SKM-1 treated with dmso at 0.1 percent for 144 hours (cell line): ENCODE data around the gene C1orf141.
A peak's percentile ranks its signal among the peaks of the same experiment; 100 is the strongest.
"Not testable (repeated sequence)": the region's sequence is repeated elsewhere in the genome, so short reads cannot be mapped to it uniquely, and the experiment has no call there.

ENCODE experiments used
- DNase-seq: peaks from one replicate; lab custom pipeline; 2025; ENCODE audit not compliant: unreplicated experiment; lab: John Stamatoyannopoulos, UW

C1orf141 gene

GRCh38 chr1:67089685-67090208 lies 45.0 kb downstream of the C1orf141 start:
- no peak for DNase-seq

GRCh38 chr1:67088440-67088839 lies 46.3 kb downstream of the C1orf141 start:
- DNase-seq = no peak

- DNase-seq = no peak
Observed at GRCh38 chr1:67085326-67085725, 49.4 kb downstream of the C1orf141 start.

DNA sequence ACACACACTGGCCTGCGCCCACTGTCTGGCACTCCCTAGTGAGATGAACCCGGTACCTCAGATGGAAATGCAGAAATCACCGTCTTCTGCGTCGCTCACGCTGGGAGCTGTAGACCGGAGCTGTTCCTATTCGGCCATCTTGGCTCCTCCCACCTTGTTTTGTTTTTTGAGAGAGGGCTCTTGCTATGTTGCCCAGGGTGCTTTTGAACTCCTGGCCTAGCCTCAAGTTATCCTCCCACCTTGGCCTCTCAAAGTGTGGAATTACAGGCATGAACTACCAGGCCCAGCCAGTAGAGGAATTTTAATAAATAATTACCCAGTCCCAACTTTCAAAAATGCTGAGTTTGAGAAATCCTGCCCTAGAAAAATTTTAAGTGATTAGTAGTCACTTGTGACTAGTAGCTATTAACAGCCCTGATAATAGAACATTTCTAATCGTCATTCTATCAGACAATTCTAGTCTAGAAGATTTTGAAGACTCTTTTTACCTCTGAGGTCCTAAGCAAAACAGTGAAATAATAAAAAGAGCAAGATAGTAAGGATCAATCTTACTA lies 49.9 kb downstream of the C1orf141 start:
- DNase-seq = no peak

GRCh38 chr1:67078291-67078690 lies 56.5 kb downstream of the C1orf141 start:
- no peak for DNase-seq

GRCh38 chr1:67077593-67077992 lies 57.2 kb downstream of the C1orf141 start:
- DNase-seq = no peak

- DNase-seq = no peak
Observed at GRCh38 chr1:67072749-67073148, 62.0 kb downstream of the C1orf141 start.

DNA sequence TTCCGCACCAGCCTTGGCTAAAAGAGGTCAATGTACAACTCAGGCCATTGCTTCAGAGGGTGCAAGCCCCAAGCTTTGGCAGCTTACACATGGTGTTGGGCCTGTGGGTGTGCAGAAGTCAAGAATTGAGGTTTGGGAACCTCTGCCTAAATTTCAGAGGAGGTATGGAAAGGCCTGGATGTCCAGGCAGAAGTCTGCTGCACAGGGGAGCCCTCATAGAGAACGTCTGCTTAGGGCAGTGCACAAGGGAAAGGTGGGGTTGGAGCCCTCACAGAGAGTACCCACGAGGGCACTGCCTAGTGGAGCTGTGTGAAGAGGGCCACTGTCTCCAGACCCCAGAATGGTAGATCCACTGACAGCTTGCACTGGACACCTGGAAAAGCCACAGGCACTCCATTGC lies 67.1 kb downstream of the C1orf141 start:
- DNase-seq = not testable (repeated sequence)

- DNase-seq = no peak
Observed at GRCh38 chr1:67062412-67062811, 72.4 kb downstream of the C1orf141 start.

DNA sequence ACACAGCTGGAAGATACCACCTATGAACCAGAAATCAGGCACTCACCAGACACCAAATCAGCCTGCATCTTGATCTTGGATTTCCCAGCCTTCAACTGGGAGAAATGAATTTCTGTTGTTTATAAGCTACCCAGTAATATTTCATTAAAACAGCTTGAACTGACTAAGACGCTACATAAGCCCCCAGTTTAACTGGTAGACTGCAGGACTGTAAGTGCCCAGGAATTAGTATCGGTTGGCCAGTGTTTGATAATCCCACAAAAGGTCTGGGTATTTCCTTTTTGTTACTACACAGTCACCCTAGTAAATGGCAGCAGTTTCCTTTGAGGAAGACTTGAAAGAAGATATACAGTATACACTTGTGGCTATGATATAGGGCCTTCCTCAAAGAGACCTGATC lies 73.5 kb downstream of the C1orf141 start:
- DNase-seq = no peak

DNA sequence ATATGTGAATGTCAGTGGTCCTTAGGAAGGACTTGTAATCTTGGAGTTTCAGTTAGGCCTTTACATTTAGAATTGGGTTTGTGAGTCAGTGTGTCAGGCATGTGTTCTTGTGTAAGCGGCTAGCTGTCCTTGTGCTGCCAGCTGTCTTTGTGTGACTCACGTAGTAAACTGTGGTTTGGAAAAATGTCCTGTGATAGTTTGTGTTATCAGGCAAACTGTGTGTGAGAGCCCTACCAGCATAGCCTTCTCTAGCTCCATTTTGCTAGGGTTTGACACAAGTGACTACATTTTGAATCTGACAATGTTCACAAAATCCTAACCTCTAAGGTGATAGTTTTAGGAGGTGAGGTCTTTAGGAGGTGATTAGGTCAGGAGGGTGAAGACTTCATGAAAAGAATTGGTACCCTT lies 74.0 kb downstream of the C1orf141 start:
- DNase-seq = no peak

- no peak for DNase-seq
Observed at GRCh38 chr1:67059346-67059745, 75.4 kb downstream of the C1orf141 start.

DNA sequence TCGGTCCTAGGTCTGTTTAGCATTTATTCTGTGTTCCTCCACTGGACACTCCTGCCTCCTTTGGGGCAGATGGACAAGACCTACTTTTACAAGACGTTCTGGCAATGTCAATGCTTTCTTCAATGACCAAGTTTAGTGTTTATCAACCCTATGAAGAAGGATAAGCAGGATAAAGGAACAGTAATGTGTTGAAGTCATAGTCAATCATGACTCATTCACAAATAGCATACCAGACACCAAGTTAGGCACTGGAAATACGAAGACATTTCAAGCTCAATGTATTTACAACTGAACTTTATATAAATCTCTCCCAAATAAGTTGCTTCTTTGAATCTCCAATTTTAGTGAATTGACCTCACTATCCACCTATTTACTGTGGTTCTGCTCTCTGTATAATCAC lies 76.0 kb downstream of the C1orf141 start:
- no peak for DNase-seq

DNA sequence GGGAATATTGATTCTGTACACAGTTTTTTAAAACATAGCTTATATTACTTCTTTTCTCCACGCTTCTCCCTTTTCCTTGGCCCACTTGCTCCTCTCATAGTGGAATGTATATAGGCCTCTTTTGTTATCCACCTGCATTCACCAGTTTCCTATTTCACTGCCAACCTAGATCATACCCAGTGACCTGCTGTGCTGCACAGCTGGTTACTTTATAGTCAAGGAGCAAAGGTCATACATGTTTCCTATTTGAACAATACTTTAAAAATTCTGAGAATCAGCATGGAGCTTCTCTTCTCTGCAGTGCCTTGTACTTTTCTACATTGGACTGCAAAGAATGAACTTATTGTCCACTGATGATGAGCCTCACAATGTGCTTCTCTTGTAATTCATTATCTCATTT lies 76.5 kb downstream of the C1orf141 start:
- no peak for DNase-seq

- peak; percentile 56 for DNase-seq
Observed at GRCh38 chr1:67053785-67054772, 80.7 kb downstream of the C1orf141 start, which contains the start of gene SLC35D1. Gene SLC35D1, minus strand, starts transcription at chr1:67054148. Its CDS starts 135 bp downstream, at chr1:67054013.

DNA sequence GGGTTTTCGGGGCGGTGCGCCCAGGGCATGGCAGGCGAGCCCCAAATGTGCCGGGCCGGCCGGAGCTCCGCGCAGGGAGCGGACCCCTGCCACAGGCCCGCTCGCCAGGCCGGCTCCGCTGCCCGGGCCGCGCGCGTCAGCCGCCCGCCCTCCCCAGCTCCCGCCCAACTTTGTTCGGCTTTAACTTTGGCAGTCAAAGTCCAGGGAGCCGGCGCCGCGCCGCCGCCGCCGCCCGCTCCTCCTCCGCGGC lies 81.3 kb downstream of the C1orf141 start:
- no peak for DNase-seq

DNA sequence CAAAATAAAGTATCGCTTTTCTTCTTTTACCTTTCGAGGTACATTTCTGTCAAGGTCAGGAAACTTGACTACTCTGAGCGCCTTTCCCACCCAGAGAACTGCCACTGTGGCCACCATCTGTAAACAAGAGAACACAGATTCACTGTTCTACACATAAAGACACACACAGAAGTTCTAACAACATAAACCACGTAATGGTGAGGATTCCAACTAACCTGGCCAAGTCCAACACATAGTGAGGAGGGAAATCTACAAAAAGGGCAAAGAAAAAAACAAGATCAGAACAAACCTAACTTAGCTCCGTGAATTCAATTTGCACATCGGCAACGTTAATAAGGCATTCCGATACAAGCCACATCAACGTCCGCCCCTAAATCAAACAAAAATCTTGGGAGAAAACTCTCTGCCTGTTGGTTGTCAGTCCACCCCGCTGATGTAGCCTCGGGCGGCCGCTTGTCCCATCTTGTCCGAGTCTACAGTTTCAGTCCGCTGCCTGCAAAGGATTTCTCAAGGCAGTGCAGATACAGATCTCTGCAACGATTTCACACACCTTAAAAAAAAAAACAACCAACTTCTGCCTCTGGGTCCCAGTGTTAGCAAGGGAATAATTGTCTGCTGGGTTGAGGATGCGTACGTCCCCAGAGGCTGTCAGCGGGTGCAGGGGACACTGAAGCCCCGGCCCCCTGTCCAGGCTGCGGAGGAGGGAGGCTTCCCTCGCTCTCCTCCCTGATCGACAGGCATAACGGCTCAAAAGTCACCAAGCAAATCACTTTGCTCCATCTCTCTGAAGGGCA lies 81.8 kb downstream of the C1orf141 start:
- DNase-seq = peak; percentile 39

DNA sequence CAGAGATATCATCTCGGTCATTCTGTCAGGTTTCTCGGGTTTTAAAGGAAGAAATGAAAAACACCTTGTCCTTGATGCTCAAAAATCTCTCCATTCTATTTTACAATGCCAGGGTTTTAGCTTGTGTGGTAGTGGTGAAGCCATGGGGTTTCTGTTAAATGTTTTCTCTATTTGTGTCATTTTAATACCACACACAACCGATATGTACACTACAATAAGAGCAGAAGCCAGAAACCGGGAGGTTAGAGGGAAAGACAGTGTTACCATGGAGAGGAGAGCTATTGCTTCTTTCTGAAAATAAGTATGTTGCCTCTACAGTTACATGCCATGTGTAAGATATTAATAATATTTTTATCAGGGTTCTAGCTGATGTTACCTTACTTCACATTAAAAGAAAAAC lies 83.6 kb downstream of the C1orf141 start:
- DNase-seq = no peak

- DNase-seq = no peak
Observed at GRCh38 chr1:67044631-67045270, 90.0 kb downstream of the C1orf141 start.

DNA sequence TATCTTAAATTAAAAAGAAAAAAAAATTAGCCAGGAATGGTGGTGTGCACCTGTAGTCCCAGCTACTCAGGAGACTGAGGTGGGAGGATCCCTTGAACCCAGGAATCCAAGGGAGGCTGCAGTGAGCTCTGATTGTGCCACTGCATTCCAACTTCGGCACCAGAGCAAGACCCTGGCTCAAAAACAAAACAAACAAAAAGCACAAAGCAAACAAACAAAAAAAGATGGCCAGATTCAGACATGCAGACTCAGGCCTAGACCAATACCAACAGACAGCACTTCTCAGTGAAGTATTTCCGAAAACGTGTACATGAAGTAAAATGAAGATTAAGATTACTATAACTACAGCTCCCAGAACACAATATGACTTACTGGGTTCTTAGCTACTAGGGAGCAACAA lies 91.4 kb downstream of the C1orf141 start:
- no peak for DNase-seq
